Testis (tissue), 2 donors: ENCODE results near the gene NPTN.

Experiments used
- CTCF ChIP-seq, 3 experiments: fragments of 450-650 bp in 2 of 3; fragments of 200-600 bp in 1 of 3; sonication (generic) in 1 of 3; IDR thresholded peaks; one replicate each; pipeline ENCODE4 v1.5.1; 2016 to 2019; ENCODE audit warnings: antibody characterized with exemption in 3 of 3, mild to moderate bottlenecking in 2 of 3, moderate library complexity in 1 of 3
- POLR2A ChIP-seq: fragments of 450-650 bp; IDR thresholded peaks from one replicate; pipeline ENCODE4 v1.6.1; 2017; ENCODE audit warnings: antibody characterized with exemption, mild to moderate bottlenecking, moderate library complexity

GRCh38 chr15:73628102-73628501, 5.1 kb downstream of the NPTN start:
- TF ChIP-seq CTCF (IDR thresholded peaks at IDR 0.05), result no peak
- no peak for TF ChIP-seq POLR2A
